ENCODE results near the gene SMARCA2. TPM values are rescaled to one million over a fixed set of nuclear protein-coding genes. Genes with fewer than 3 reads are reported as not detected.

Gene SMARCA2
- total RNA-seq, 1 experiment from 2014 or later = 36.1 TPM

DNA sequence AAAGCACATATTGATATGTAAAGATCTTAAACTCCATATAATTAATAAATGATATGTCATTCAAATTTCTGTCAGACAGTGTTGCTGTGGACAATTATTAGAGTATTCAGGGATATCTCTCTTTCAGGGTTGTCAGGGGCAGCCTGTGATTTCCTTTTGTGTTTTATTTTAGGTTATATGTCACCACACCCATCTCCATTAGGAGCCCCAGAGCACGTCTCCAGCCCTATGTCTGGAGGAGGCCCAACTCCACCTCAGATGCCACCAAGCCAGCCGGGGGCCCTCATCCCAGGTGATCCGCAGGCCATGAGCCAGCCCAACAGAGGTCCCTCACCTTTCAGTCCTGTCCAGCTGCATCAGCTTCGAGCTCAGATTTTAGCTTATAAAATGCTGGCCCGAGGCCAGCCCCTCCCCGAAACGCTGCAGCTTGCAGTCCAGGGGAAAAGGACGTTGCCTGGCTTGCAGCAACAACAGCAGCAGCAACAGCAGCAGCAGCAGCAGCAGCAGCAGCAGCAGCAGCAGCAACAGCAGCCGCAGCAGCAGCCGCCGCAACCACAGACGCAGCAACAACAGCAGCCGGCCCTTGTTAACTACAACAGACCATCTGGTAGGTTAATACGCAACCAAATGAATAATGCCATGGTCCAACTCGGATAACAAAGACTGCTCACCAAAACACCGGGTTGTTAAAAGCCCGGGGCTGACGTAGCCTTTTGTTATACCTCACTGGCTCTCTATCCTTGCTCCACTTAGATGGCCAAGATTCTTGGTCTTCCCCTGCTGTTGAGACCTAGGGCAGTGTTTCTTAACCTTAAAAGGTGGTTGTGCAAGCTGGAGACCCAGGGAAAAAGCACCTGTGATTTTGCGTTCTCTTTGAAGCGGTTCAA lies 24.4 kb downstream of the SMARCA2 start:
- DNase-seq (ENCODE audit: low spot score) = no peak

DNA sequence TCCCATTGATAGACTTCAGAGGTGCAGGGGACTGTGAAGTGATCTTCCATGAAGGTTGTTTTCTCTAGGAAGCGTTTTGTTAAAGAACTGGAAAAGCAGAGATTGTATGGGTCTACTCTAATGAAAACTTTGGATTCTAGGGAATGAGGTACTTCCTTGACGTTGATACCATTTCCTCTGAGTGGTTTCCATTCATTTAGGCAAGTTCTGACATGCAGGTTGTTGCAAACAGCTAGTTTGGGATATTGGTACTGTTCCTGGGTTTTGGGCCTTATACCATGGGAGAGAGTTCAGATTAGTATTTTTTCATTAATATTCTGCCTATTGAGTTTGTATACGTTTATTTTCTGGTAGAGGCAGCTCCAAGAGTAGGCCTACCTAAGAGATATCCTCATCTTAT lies 25.7 kb downstream of the SMARCA2 start:
- no peak for DNase-seq (ENCODE audit: low spot score)

DNA sequence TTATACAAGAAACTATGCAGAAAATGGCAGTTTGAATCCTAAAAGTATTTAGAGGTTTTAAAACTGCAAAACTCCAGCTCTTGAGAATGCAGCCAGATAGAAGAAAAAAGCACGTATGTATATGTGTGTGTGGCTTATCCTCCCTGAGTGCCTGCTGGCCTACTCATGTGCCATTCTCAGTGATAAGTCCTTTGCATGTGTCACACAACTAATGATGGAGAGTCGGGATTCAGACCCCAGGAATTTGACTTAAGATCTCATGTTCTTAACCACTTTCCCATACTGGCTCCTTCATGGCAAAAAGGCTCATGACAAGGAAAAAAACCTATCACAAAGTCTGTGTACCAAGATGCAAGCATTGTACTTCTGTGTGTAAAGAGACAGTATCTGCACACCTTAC lies 26.6 kb downstream of the SMARCA2 start:
- no peak for DNase-seq (ENCODE audit: low spot score)

DNA sequence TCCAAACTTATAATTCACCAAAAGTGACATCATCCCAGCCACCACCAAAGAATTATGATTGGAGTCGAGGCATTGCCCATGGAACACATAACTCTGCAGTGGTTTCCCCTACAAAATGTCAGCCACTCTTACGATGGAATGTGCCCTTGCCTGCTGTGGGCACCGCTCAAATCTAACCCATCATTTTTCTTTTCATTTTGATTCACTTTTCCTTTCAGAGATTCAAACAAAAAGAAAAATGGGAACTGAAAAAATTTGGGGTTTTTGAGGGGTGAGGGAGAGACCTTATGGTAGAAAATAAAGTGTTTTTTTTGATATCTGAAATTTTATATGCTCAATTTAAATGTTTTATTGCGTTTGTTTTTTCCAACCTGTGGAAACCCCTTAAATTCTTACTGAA lies 28.1 kb downstream of the SMARCA2 start:
- DNase-seq (ENCODE audit: low spot score) = no peak

DNA sequence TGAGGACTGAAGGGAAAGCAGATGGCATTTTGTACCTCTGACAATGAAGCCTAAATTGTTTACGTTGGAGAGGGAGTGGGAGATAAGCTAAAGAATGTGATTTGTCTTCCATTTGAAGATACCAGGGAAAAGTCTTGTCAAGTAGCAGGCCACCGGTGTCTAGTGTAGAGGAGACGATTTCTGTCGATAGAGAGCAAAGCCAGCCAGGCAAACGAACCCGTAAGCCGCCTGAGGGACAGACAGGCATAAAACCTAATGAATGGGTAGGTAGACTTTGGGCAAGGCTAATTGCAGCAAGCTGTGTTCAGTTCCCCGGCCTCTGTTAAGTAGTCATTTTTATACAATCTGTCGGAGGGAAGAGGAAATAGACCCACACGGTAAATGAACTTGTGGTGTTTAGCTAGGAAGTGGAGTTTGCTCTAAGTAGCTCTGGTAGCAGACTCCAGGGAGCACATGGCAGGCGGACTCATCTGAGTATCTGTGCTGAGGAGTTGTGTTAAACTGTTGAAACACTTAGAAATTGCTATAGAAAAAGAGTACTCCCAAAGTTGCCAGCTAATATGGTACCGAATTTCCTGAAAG lies 28.8 kb downstream of the SMARCA2 start:
- no peak for DNase-seq (ENCODE audit: low spot score)

DNA sequence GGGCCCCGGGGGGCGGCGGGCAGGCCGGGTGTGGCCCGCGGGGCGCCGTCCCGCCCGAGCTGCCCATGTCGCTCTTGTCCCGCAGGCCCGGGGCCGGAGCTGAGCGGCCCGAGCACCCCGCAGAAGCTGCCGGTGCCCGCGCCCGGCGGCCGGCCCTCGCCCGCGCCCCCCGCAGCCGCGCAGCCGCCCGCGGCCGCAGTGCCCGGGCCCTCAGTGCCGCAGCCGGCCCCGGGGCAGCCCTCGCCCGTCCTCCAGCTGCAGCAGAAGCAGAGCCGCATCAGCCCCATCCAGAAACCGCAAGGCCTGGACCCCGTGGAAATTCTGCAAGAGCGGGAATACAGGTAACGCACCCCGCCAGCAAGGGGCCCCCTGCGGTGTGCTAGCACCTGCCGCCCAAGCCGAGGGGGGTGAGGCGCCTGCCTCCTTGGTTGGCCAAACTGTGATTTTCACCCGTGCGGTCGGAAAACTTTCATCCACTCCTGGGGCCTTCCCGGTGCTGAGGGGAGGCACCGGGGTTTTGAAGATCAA lies 32.1 kb downstream of the SMARCA2 start:
- no peak for DNase-seq (ENCODE audit: low spot score)

DNA sequence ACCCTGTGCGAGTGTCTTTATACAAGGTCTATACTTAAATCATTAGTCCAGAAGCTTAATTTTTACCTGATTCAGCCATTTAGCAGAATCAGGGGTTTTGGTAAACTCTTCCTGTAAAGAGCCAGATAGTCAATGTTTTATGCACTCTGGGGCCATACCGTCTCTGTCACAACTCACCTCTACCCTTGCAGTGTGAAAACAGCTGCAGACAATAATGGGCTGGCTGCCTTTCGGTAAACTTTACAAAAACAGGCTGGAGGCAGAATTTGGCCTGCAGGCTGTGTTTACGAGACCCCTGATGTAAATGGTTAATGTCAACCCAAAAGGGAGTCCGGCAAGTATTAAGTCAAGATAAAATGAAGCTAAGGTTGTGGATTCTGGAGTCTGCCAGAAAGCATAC lies 32.8 kb downstream of the SMARCA2 start:
- DNase-seq (ENCODE audit: low spot score) = no peak

DNA sequence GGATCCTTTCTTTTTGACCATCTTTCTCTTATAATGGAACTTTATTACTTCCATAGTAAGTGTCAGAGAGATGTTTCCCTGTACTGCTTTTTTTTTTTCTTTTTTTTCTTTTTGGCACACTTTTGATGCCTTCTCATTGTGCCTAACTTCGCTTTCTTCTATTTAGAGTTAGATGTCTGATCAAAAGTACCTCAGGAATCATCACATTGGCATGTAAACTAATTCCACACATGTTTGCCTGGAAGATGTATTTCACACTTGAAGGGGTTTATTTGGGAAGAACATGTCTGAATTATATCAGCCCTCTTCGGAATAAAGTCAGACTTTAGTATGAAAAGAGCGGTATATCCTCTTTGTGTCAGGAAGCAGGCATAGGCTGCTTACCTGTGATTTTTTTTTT lies 35.1 kb downstream of the SMARCA2 start:
- DNase-seq (ENCODE audit: low spot score) = no peak

DNA sequence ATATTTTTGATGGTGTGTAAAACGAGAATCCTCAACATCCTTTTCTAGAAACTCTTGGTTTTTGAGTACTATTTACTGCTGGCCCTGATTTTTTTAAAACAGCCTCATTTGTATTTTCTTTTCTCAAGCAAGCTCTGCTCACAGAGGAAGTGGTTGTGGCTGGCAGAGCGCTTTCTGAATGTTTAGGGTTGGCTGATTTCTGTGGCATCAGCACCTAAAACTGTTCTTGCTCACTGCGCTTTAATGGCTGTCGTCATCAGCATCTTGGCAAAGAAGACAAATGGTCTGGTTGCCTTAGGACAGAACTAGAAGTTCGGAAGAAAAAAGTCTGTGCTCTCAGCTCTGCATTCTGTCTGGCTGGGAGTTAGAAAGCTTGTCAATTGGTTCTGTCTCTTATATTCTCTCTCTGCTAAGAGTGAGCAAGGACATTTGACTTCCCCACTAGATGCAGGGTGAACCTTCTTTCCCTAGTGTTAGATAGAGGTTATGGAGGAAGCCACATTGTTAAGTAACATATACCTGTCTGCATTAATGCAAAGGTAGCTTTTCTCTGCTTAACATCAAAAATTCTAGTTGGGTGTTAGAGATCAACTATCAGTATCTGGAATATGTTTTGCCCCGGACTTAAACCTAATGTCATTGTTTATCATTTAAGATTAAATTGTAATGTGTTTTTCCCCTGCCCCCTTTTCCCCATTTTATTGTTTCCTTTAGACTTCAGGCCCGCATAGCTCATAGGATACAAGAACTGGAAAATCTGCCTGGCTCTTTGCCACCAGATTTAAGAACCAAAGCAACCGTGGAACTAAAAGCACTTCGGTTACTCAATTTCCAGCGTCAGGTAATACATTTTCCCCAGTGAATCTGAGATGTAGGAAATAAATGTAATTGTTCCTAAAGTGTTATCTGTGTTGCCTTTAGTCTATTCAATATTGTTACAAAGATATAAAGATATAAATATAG lies 39.0 kb downstream of the SMARCA2 start:
- no peak for DNase-seq (ENCODE audit: low spot score)

DNA sequence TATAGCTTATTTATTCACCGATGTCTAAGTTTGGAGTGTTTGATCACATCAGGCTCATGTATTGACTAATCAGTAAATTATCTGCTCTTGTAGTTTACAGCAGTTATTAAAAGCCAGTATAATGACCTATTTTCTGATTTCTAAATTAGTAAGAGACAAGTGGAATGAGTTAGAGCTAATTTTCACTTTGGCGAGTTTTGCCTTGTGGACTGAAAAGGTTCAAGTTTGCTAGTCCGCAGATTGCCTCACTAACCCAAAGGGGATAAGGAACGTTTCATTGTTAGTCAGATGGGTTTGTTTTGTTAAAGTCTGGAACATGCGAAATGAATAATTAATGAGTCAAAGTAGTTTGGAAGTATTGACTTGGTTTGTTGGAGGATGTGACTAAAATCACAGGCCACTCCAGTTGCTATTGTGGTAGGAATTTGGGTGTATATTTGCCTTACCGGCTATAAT lies 40.1 kb downstream of the SMARCA2 start:
- DNase-seq (ENCODE audit: low spot score) = no peak

DNA sequence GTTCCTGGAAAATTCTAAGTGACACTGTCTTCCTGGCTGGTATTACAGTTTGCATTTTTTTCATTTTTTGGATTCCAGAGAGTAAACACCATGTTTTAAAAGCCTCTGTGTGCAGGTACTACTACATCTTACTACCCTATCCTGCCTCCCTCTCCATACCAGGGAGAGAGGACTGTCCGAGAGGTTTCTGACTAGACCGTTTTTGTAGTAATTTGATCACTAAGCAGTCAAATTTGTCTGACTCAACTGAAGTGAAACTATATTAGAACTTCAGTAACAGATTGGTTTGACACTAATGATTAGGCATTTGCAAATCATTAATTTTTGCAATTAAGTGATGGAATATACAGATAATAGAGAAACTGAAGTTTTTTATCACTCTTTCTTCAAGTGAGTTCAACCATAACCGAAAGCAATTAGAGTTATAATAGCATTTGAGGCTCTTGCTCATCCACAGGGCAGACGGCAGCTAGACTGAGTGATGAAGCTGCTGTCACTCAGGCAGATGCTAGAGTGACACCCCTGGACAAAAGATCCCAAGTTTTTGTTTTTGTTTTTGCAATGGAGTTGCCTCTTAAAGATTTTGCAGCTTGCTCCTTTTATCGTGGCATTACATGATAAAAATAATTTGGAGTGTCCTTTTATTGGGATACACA lies 44.3 kb downstream of the SMARCA2 start:
- no peak for DNase-seq (ENCODE audit: low spot score)

DNA sequence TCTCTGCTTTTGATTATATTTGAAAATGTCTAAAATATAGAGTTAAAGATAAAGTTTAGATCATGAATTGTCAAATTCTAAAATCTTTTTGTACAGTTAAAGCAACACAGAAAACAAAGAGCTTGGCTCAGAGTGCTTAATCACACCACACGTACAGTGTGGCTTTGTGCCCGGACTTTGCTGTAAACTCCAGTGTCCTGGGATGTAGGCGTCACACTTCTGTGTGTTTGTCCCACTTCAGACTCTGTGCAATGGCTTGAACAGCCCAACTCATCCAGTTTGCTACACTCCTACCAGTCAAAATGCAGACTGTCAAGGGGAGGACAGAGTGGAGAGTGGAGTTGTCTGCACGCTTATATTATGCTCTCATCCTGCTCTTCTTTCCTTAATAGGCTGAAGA lies 45.3 kb downstream of the SMARCA2 start:
- no peak for DNase-seq (ENCODE audit: low spot score)

DNA sequence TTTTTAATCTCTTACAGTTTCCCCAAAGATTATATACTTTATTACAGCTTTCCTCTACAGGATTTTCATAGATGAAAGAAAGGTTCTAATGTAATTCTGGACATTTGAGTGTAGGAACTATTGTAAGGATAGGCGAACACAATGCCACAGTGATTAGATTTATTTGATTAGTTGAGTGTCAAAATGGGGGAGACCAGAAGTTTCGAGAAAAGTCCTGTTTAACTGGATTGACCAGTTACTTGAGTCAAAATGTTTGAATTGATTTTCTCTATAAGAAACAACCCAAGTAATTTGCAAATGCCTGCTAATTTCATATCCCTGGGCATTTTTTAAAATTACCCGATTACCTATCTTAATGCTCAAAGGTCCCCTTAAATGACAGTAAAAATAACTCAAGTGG lies 50.6 kb downstream of the SMARCA2 start:
- no peak for DNase-seq (ENCODE audit: low spot score)

DNA sequence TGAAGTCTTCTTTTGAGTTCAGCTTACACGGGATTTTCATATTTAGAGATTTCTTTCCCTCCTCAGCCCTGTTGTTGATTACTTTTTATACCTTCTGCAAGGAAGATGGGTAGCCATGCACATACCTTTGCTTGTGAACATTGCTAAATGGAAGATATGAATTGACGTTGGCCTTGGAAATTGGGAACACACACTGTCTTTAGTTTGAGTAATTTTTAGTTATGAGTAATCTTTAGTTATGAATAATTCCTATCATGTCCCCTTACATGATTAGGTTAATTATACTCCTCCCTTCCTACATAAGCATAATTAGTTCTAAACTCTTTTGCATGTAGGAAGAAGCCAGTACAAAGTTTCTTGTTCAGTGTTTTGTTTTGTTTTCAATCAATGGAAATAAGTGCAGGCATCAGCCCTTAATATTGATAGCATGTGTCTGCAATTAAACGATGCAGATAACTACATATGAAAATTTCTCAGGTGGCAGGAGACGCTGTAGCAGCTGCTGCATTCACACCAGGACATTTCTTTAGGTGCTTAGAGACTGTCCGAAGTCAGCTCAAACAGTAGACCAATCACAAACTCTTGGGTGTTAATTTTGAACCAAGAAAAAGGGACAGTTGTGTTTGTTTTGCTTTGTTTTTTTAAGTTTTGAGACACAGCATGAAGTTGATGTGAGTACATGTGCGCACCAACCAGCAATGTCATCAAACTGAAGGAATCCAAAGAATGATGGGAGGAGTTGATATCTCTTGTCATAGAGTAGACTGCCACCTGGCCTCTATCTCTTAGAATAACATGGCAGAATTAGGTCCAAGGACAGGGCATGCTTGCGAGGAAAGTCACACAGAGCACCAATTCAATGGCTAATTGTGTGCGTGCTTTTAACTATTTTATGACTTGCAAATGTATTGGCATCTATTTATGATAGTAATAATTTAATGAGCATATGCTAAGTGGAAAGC lies 51.4 kb downstream of the SMARCA2 start:
- peak; percentile 14 for DNase-seq (ENCODE audit: low spot score)

DNA sequence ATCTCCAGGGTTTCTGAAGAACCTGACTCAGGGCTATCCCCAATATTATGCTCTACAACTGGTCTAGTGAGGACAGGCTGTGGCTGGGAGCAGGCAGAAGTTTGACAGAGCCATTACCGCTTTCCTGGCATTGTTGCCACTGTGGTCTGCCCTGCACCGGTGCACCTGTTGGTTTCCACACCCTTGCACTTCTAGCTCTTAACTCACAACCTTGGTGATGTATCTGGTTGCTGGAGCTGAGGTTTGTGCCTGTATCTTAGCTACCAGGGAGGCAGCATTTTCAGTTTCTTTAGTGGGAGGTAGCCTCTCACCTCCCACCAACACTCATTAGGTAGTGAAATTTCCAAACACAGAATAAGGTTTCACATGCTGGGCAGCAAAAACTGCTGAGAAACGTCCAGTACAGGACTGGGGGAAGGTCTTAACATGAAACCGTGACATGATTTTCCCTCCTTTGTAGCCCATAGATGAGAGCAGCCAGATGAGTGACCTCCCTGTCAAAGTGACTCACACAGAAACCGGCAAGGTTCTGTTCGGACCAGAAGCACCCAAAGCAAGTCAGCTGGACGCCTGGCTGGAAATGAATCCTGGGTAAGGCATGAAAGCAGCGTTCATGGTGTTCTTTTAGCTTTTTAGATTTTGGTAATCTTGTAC lies 57.7 kb downstream of the SMARCA2 start:
- DNase-seq (ENCODE audit: low spot score) = no peak

DNA sequence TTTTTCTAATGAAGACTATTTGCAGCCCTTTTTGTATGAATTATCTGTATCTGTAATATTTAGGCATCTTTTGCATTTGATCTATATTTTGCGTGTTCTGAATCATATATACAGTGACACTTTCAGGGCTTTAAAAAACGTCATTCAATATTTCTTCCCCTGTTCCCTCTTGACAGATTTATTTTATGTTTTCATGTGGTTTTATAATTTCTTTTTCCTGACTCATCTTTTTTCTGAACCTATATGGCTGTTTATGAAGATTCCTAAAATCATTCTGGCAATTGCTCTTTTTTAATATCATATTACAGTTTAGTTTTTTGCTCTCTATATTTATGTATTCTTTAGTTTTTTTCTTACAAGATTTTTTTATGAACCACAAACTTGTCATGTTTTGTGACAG lies 67.6 kb downstream of the SMARCA2 start:
- DNase-seq (ENCODE audit: low spot score) = no peak

DNA sequence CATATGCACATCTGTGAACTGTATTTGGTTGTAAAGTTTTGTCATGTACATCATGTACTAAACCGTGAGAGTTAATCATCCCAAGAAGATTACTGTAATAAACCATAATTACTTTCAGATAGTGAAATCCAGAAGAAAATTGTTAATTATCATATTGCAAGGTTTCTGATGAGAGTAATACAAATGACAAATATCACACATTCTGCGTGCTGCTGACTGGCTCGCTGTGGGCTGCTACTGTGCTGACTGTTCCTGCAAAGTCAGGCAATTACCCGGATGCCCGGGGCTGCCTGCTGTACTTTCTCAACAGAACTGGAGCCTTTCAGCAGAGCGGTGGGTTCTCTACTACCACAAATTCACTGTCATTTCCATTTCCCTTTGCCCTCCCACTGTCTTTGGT lies 68.3 kb downstream of the SMARCA2 start:
- no peak for DNase-seq (ENCODE audit: low spot score)

DNA sequence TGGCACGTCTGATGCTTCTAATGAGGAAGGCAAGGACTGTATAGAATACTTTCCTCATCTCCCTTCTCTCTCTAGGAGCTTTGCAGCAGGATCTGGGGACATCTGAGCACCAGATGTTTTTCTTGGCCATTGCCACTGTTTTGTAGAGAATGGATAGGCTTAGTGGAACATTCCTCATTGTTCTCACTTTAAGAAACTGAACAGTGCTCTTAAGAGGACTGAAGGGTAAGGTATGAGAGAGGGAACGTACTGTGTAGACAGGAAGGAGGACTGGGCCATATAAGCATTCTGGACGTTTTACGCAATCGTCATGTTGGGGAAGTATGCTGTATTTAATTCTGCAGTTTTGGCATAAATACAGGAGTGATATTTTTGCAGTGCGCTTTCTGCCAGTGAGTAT lies 70.6 kb downstream of the SMARCA2 start:
- DNase-seq (ENCODE audit: low spot score) = no peak

DNA sequence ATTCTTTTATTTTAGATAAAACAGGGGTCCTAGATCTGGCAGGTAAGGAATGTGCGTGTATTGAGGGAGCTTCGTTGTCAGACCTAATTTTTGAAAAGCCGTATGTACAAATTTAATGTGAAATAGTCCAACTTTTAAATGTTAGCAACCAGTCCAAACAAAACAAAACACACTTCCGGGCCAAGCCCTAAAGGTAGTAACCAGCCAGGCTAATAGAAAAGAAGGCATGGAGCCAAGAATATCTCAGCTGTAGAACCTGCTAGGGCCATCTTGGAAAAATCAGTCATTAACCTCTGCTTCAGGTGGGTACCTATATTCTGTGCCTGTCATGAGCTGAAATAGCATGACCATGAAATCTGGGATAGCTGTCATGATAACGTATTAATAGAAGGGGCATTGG lies 71.0 kb downstream of the SMARCA2 start:
- DNase-seq (ENCODE audit: low spot score) = no peak

DNA sequence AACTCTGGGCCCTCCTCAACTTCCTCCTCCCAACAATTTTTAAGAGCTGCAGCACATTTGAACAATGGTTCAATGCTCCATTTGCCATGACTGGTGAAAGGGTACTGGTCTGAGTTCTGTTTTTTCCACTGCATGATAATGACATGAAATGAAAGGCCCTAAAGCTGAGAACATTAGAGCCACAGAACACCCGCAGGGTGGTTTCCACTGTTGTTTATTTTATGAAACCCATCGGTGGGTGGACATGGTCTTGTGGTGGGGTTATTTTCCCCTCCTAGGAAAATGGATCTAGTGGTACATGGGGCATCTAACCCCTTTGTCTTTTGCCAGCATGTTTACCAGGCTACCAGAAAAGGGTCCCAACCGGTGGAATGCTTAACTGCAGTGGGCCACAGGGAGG lies 71.8 kb downstream of the SMARCA2 start:
- DNase-seq (ENCODE audit: low spot score) = no peak

Data from HT-29 (cell line).